OCI-LY3 (cell line): ENCODE data around the gene CWC25.

Experiments used
- CTCF ChIP-seq: fragments of 200-600, 300-600 bp; sonication (generic); IDR thresholded peaks from 2 replicates; pipeline ENCODE4 v1.5.1; 2014; ENCODE audit warnings: antibody characterized with exemption, low read length, low read depth
- EZH2phosphoT487 ChIP-seq: fragments of 200-600 bp; shearing (Covaris generic); IDR thresholded peaks from 2 replicates; pipeline ENCODE4 v1.6.1; 2018; ENCODE audit warnings: antibody characterized with exemption, mixed run types, low read depth

GRCh38 chr17:38857271-38857670 is 32.1 kb upstream of the CWC25 start:
- TF ChIP-seq EZH2phosphoT487 (no peak), CTCF (no peak)
